Cerebellar cortex (tissue), 1 donor: ENCODE measurements around the gene HIKESHI.
"Not testable (repeated sequence)": the region's sequence is repeated elsewhere in the genome, so short reads cannot be mapped to it uniquely, and the experiment has no call there.

Source experiments
- DNase-seq: peaks from one replicate; pipeline ENCODE4 v3.0.0-alpha.2; 2015; ENCODE audit warnings: low spot score

The HIKESHI gene, protein sequence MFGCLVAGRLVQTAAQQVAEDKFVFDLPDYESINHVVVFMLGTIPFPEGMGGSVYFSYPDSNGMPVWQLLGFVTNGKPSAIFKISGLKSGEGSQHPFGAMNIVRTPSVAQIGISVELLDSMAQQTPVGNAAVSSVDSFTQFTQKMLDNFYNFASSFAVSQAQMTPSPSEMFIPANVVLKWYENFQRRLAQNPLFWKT

DNA sequence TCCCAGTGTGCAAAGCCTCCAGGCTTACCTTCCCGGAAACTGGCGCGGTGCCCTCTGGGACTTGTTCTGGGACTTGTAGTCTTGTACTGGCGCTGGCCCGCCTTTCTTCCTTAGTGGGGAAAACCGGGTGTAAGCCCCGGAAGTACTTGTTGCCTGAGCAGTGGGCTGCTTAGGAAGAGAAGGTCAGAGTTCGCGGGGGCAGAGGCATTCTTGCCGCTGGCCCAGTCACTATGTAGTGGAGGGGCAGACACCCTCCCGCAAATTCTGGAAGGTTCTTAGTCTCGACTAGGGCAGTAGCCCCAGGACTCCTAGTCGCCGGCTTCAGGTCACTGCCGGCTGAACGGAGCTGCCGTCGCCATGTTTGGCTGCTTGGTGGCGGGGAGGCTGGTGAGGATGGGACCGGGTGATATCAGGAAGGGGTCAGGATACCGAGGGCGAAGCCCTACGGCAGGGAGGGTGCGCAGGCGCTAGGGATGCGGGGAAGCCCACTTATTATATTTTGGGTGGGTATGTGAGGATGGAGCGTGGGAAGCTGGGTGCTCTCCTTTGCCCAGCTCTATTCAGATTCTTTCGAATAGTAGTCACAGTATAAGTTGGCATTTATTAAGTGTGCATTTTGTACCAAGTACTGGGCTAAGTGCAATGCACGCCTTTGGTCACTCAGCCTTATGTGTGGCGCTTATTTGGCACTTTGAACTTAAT lies at the start of gene HIKESHI:
HIKESHI (plus strand) TSS at position 149 of the 702 bp plus-strand sequence; CDS start at position 358, 209 bp downstream.
- peak; percentile 100 for DNase-seq

DNA sequence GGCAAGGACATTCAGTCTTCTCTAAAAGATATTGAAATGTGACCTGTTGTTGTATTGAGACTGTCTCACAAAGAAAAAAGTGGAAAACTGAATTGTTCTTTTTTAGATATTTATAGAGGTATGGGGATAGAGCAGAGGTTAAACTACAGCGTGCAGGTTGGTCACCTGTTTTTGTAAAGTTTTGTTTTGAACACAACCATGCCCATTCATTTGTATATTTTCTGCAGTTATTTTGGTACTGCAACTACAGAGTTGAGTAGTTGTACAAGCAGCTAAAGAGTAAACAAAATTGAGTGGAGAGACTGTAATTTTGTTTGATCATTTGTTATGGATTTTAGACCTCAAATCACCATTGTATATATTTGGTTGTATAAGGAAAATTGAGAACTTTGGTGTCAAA lies 46.1 kb upstream of the HIKESHI start:
- DNase-seq = no peak

DNA sequence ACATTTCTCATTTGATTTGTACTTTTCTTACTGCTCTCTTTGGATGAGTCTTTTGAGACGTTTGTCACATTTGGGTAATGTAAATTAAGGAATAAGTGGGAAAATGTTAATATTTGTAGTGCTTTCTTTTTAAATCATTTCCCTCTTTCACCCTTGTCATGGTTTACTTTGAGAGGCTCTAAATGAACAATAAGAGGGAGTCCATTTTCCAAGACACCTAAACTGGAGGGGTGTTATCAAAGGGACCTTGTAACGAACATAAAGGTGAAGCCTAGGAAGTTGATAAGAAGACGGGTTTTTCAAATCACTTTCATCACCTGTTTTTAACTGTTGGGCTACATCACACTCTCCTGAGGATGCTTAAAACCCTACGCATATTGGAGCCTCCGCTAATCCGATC lies 45.4 kb upstream of the HIKESHI start:
- DNase-seq = no peak

DNA sequence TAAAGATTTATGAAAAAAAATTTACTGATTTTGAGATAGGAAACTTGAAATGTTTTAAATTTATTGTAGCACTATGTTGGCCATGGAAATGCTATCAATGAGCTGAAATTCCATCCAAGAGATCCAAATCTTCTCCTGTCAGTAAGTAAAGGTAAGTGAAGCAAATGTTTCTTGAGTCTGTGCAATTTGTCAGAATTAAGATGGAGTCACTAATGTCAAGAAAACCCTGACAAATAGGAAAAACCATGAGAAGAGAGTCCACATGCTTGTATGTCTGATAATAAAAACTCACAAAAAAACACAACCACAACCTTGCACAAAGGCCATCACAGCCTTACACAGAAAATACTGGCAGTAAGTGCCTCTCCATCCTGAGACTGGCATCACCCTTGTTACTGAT lies 44.6 kb upstream of the HIKESHI start:
- DNase-seq = no peak

DNA sequence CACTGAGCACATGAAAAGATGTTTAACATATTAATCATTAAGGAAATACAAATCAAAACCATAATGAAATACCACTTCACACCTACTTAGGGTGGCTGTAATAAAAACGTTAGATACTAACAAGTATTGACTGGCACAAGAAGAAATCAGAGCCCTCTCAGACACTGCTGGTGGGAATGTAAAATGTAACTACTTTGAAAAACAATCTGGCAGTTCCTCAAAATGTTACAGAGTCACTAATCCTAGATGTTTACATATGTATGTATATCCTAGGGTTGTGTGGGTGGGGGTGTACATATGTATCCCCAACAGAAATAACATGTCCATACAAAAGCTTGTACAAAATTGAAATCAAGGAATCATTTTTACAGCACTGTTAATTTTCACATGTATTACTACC lies 42.3 kb upstream of the HIKESHI start:
- no peak for DNase-seq

DNA sequence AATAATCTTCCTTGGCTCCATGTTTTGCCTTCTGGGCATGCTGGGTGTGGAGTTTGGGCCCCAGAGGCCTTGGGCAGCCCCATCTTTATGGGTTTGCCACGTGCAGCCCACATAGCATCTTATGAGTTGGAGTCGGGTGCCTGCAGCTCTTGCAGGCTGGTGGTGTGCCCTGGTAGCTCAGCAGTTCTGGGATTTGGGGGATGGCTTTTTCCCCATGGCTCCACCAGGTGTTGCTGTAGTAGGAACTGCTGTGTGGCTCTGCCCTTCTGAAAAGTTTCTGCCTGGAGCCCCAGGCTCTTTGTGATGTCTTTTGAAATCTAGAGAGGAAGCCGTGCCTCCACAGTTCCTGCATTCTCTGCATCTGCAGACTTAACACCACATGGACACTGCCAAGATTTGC lies 40.7 kb upstream of the HIKESHI start:
- DNase-seq = no peak

DNA sequence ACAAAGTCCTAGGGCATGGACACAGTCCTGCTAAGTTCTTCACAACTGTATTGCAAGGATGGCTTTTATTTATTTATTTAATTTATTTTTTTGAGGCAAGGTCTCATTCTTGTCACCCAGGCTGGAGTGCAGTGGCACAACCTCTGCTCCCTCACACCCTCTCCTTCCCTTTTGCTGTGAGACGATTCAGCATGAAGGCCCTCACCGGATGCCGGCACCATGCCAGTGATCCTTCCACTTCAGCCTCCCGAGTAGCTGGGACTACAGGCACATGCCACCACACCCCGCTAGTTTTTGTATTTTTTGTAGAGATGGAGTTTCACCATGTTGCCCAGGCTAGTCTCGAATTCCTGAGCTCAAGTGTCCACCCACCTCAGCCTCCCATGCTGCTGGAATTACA lies 39.7 kb upstream of the HIKESHI start:
- no peak for DNase-seq

DNA sequence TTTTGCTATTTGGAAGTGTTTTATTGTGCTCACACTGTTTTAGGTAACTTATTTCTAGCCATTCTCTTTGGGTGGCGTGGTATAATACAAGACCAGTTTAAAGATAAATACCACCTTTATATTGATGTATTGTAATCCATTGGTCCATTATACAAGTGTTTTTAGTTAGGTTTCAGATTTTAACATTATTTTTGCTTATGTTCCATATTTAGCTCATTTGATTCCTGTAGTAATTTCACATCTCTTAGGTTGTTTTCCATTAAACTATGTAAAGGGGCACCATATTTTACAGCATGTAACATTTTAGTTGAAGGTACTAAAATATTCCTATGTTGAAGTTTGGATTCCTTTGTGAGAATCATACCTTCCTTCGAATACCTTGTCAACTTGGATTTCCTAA lies 37.4 kb upstream of the HIKESHI start:
- no peak for DNase-seq

DNA sequence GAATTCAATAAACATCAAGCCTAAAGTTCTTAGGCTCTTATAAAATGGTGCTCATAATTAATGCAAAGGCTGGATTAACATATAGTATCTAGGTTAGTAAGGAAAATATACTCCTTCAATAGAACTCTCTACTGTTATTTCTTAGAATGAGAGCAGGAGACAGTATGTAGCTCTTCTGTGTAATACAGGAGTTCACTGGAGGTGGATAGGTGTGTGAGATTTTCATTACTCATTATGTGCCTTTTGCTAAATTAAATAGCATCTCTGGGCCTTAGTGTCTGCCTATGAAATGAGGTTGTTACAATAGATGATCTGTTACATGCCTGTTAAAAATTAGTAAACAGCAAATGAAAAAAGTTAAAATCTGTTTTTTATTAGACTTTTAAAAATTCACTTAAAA lies 36.8 kb upstream of the HIKESHI start:
- no peak for DNase-seq

DNA sequence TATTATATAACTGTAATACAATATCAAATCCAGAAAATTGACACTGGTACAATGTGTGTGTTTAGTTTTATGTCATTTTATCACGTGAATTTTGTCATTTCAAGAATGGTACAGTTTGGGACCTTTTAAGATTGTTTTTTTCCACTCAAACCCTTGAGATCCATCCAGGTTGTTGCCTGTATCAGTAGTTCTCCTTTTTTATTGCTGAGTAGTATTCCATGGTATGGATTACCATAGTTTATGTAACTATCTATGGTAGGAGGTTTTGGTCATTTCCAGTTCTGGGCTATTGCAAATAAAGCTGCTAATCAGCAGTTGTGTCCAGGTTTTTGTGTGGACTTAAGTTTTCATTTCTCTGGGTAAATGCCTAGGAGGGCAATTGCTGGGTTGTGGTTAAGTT lies 32.4 kb upstream of the HIKESHI start:
- no peak for DNase-seq

DNA sequence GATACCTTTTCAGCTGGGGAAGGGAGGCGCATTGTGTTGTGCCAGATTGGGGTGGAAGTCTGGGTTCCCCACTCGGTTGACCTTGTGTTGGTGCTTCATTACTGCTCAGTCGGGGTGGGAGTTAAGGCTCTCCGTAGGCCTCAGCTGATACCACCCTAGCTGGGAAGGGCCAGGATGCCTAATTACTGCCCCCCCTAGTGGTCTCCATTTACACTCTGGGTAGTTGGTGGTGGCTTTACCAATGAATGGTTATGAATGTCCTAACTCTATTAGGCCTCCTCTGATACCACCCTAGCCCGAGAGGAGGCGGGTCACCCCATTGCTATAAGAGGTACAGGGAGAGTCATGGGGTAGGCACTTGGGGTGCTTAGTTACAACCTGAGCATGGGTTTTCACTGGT lies 27.5 kb upstream of the HIKESHI start:
- DNase-seq = no peak

DNA sequence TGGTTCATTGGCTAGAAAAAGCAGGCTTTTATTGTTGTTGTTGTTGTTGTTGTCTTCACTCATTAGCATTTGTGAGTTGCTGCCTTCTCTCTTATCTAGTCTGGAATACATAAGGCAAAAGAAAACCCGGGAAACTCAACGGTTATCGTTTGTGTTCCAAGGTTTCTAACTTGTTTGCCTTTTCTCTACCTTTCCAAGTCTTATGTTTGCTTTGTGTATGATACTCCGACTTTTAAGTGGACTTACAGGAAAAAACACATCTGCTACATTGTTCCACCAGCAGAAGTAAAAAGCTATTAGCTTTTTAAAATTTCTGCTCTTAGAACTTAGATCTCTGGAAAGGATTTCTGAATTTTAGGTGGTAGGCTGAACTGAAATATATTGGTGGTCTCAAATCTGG lies 27.0 kb upstream of the HIKESHI start:
- no peak for DNase-seq

DNA sequence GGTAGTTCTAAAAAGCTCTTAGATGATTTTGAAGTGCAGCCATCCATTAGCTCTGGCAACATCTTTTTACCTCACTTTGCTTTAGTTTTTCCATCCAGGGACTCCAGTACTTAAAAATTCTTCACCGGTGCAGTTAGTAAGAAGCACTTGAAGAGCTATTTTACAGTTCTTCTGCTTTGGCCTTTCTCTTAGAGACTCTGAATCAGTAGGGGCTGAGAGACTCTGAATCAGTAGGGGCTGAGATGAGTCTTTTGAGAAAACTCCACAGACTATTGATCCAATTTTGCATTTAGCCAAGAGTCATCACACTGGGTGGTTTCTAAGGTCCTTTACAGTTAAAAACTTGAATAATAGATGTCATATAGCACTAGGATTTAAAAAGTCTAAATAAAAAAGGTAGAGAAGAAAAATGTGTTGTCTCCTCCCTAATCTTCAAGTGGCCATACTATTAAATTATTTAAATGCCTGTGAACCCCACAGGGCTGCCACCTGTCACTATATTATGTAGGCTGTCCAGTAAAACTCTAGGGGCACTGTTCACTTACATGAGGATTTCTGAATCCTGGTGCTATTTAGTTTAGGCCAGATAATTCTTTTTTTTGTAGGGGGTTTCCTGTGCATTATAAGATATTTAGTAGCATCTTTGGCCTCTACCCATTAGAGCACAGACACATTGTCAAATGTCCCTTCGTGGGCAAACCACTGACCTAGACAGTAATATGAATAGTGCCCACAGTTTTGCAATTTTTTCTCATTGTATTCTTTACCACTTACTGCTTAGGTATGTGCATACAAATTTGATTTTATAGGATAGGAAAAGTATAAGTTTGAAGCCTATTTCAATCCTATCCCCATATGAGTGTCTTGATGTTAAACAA lies 26.3 kb upstream of the HIKESHI start:
- DNase-seq = no peak

DNA sequence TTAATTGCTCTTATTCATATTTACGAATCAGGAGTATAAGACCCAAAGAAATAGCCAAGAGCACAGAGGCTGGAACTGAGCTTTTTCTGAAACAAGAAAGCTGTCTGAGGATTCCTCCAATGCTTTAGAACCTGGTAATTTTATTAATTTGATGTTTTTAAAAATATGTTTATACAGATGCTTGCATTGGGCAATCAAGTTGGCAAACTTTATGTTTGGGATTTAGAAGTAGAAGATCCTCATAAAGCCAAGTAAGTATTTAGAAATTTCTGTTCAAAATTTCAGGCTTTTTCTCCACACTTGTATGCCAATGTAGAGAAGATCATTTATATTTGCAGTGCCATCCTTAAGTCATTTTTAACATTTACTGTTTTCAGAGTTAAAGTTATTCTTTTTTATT lies 24.3 kb upstream of the HIKESHI start:
- no peak for DNase-seq

DNA sequence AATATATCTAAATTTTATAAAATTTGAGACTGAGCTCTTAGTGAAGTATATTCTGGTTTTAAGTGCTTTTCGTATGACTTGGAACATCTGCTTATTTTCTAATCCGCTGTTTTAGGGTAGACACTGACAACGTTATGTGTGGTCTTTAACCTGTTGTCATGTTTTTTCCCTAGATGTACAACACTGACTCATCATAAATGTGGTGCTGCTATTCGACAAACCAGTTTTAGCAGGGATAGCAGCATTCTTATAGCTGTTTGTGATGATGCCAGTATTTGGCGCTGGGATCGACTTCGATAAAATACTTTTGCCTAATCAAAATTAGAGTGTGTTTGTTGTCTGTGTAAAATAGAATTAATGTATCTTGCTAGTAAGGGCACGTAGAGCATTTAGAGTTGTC lies 23.8 kb upstream of the HIKESHI start:
- DNase-seq = no peak

DNA sequence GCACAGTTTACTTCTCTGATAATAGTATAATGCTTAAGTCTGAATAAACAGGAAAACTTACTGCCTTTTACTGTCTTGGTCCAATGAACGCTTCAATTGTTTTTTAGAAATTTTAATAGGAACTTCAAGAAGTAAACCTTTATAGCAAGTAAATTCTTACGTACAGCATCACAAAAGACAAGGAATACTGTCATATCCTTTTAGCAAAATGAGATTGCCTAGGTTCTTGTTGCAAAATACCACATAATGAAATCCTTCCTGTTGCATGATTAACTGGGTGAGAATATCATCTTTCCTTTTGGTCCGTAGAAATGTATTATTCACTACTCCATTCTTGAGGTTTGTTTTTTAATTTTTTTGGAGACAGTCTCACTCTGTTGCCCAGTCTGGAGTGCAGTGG lies 22.3 kb upstream of the HIKESHI start:
- no peak for DNase-seq

DNA sequence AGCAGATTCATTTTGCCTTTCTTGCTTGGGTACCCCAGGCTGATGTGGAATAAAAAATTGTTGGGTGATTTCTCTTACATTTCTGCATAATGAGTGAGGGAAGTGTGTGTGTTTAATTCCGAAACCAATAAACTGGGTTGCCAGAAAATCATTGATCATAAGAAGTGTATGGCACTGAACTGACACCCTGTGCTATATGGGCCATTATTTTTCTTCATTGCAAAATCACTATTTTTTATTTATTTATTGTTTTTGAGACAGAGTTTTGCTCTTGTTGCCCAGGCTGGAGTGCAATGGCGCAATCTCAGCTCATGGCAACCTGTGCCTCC lies 14.6 kb upstream of the HIKESHI start:
- no peak for DNase-seq

DNA sequence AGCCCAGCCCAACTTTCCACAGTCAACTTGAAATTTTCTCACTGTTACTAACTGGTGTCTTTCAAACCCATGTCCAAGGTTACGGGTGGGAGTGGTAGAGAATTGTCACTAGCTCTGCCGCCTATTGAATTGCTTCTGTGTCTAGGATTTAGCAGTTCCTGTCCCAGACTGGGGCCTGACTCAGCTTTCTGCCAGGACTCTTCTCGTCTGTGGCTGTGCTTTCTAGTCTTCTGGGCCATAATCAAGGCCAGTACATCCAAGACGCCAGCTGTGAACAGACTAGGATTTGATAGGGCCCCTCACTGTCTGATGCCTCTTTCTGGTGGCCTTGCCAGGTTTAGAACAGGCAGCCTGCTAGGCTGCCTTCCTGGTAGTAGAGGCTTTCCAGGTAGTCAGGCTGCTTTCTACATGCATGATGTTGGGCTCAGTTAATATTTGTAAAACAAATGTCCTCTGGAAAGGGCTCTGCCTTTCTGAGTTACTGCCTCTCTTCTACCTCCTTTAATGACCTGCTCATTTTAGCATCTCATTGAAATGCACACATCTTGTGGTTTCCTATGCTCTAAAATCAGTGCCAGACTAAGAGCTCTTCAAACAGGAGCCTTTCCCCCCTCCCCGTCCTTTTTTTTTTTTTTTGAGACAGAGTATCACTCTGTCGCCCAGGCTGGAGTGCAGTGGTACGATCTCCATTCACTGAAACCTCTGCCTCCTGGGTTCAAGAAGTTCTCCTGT lies 13.1 kb upstream of the HIKESHI start:
- no peak for DNase-seq

DNA sequence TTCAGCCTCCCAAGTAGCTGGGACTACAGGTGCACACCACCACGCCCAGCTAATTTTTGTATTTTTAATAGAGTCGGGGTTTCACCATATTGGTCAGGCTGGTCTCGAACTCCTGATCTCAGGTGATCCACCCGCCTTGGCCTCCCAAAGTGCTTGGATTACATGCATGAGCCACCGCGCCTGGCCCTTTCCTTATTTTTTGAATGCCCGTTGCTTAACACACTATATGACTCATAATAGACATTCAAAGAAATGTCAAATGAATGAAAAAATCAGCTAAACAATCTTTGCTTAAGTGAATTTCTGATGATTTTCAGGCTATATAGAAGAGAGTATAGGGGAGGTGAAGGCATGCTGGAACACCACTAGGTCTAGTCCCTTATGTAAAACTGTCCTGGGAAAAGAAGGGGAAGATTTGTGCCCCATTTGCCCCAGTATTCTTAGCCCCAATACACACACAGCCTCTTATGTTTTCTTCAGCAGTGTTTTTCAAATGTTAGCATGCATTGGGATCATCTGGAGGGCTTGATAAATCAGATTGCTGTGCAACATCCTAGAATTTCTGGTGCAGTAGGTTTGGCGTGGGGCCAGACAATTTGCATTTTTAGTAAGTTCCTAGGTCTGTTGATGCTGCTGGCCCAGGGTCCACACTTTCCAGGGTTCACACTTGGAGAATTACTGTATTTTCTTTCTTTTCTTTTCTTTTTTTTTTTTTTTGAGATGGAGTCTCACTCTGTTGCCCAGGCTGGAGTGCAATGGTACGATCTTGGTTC lies 12.3 kb upstream of the HIKESHI start:
- DNase-seq = not testable (repeated sequence)

DNA sequence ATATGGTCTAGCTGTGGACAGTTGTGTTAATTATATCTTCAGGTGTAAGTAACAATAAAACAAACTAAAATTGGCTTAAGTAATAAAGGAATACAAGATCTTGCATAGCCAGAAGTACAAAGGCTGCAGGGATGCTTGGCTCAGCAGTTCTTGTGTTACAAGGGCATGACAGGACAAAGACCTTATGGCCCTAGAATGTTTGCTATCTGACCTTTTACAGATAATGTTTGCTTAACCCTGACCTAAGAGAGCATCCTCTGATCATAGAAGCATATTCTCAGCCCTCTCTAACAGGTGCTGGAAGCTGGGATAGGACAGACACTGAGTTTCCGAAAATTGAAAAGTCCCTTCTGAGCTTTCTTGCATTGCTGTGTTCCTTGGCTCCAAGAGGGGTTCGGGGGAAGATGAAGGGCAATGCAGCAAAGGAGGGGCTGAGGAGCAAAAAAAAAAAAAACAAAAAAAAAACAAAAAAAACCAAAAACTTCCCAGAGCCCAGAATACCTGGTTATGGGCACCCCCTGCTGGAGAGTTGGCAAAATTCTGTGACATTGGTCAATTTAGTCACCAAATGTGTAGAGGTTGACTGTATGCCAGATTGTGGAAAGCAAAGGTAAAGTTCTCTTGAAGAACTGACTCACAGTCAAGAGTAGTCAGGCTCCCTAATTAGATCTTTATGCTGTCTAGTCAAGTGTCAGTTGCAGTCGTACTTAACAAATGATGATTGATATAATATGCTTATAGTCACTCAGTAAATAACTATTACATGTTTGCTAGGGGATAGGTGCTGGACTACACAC lies 10.4 kb upstream of the HIKESHI start:
- DNase-seq = peak; percentile 57
